GM06990 (cell line): ENCODE results near the gene TAAR5.

Source experiments
- DNase-seq: peaks from one replicate; pipeline ENCODE4 v3.0.0-alpha.2; 2011; ENCODE audit not compliant: insufficient read length; ENCODE audit errors: extremely low read depth
- H3K27me3 ChIP-seq: replicated peaks from 2 replicates; pipeline ENCODE4 v1.6.0; 2011; ENCODE audit warnings: low read length; ENCODE audit not compliant: control insufficient read depth, insufficient read depth
- H3K36me3 ChIP-seq: 2 replicates; pipeline ENCODE4 v1.5.1; 2011; ENCODE audit warnings: low read length; ENCODE audit not compliant: control insufficient read depth, insufficient read depth
- H3K4me3 ChIP-seq: replicated peaks from 2 replicates; pipeline ENCODE4 v1.5.1; 2011; ENCODE audit warnings: low read depth, mild to moderate bottlenecking, control low read depth, low read length
- TF ChIP-seq, protein P1 (sequence below): IDR thresholded peaks from 2 replicates; pipeline ENCODE4 v1.5.1; 2011; ENCODE audit warnings: low read length, control low read depth, mild to moderate bottlenecking, inconsistent platforms; ENCODE audit not compliant: insufficient read depth, poor library complexity, severe bottlenecking

Gene TAAR5

DNA sequence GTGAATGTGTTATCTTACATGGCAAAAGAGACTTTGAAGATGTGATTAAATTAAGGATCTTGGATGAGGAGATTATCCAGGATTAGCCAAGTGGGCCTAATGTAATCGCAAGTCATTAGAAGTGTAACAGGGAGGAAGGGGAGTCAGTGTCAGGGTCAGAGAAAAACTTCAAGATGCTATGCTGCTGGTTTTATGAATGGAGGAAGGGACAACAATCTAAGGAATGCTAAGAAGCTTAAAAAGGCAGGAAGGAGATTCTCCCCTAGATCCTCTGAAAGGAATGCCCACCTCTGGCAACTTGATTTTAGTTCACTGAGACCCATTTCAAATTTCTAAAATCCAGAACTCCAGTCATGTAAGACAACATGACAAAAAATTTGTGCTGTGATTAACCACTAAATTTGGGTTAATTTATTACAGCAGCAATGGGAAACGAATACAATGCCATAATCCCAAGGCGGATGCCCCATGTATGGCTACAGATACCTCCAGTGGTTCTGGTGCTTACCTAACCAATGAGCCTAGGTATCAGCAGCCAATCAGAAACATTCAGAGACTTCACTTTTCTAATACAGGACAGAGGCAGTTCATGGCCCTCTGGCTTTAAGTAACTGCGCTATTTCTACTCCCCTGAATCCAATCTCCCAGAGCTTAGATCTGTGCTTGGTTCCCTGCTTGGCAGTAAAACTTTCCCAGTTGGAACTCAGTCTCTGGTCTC lies 40.6 kb downstream of the TAAR5 start:
- H3K36me3 ChIP-seq = no peaks in the 10 kb centered on the region
- H3K27me3 ChIP-seq = no peaks in the 10 kb centered on the region; the same call in none of the 2 replicates
- TF ChIP-seq, protein P1, sequence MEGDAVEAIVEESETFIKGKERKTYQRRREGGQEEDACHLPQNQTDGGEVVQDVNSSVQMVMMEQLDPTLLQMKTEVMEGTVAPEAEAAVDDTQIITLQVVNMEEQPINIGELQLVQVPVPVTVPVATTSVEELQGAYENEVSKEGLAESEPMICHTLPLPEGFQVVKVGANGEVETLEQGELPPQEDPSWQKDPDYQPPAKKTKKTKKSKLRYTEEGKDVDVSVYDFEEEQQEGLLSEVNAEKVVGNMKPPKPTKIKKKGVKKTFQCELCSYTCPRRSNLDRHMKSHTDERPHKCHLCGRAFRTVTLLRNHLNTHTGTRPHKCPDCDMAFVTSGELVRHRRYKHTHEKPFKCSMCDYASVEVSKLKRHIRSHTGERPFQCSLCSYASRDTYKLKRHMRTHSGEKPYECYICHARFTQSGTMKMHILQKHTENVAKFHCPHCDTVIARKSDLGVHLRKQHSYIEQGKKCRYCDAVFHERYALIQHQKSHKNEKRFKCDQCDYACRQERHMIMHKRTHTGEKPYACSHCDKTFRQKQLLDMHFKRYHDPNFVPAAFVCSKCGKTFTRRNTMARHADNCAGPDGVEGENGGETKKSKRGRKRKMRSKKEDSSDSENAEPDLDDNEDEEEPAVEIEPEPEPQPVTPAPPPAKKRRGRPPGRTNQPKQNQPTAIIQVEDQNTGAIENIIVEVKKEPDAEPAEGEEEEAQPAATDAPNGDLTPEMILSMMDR = no peak
- no peak for DNase-seq
- H3K4me3 ChIP-seq = no peak overlapping the region

DNA sequence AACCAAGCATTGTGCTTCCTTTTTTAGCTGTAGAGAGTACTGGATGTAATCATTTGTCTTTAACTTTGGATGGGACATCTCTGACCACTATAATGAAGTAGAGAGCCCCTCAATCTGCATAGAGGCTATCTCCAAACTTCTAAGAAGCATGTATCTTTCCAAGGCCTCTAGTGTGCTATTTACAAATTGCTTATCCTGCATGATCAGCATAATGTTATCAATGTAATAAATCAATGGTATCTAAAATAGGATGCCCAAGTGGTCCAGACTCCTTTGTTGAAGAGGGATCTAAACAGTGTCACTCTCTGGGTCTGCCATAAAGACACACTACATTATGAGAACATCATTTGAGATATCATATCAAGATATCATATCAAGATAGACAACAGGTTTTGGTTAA lies 44.7 kb downstream of the TAAR5 start:
- H3K27me3 ChIP-seq = no peaks in the 10 kb centered on the region
- no peak overlapping the region for H3K4me3 ChIP-seq
- no peaks in the 10 kb centered on the region for H3K36me3 ChIP-seq
- DNase-seq = no peak
- TF ChIP-seq, protein P1 = no peak
